GM19099 (cell line): Measurements from ENCODE around the gene ROPN1L.

Experiments
- POLR2A ChIP-seq: IDR thresholded peaks from 3 replicates; pipeline ENCODE4 v1.6.1; 2011; ENCODE audit warnings: low read depth; ENCODE audit not compliant: insufficient read length; ENCODE audit errors: extremely low read depth

ROPN1L gene

DNA sequence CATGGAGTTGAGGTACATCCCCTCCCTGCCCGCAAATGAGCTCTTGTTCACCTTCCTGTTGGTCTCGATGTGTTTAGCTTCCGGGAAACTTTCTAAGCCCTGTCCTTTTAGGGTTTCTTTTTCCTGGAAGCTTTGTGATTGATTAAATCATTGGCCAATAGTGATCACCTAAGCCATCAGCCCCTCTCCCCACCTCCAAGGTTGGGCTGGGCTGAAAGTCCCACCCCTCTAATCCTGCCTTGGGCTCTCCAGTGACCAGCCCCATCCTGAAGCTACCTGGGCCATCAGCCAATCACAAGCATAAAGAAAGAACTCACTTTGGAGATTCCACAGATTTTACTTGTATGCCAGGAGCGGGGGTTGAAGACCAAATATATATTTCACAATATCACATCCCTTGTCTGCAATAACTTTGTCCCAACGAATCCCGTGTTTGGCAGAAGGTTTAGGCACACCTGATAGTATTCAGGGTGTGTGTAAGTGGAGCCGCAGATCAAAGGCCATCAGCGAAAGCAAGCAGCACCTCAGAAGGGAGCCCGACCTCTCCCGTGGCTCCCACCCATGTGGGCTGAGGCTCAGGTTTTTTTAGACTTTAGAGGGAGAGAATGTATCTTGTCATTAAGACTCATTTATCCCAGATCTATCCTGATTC lies 20.4 kb downstream of the ROPN1L start:
- TF ChIP-seq POLR2A = no peak

DNA sequence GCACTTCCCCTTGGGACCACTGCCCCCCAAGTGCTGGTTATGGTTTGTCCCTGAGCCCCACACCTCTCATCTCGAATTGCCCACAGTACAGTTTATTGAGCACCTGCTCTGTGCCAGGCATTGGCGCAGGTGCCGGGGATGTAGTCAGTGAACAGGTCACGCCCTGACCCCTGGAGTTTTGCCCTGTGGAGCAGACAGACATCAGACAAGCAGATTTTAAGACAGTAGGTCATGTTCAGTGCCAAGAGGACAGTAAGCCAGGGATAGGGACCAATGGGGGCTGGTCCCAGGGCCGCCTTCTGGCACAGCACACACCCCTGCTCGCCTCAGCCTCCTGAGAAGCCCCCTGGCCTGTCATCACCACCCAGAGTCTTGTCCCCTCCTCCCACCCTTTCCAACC lies 21.9 kb downstream of the ROPN1L start:
- TF ChIP-seq POLR2A = no peak

DNA sequence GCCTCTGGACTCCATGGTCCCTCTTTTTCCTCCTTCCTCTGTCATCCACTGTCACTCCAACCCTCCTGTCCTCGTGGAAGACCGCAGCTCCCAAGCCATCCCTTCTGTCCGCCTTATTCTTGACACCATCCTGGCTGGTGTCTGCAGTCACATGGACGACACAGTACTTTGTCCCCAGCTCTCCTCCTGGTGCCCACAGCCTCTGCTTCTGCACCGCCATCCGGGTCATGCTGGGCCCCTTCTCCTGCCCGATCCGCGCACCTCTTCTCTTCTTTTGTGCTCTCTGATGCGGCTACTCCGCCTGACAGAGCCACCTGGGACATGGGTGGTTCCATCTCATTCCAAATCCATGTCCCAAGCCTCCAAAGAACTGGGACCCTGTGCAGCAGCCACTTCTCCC lies 22.5 kb downstream of the ROPN1L start:
- TF ChIP-seq POLR2A = no peak

DNA sequence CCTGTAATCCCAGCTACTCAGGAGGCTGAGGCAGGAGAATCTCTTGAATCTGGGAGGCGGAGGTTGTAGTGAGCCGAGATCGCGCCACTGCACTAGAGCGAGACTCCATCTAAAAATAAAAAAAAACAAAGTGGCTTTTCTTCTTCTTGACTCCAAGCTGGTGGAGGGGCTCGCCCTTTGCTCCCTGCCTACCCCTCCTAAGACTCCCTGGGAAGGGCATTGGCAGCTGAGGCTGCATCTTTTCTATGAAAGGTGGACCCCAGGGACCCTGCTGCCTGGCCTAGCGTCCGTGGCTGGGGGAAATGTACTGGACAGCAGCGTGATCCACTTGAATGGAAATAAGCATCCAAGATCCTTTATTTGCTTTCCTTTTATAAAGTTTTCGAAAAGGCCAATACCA lies 24.0 kb downstream of the ROPN1L start:
- TF ChIP-seq POLR2A = no peak

DNA sequence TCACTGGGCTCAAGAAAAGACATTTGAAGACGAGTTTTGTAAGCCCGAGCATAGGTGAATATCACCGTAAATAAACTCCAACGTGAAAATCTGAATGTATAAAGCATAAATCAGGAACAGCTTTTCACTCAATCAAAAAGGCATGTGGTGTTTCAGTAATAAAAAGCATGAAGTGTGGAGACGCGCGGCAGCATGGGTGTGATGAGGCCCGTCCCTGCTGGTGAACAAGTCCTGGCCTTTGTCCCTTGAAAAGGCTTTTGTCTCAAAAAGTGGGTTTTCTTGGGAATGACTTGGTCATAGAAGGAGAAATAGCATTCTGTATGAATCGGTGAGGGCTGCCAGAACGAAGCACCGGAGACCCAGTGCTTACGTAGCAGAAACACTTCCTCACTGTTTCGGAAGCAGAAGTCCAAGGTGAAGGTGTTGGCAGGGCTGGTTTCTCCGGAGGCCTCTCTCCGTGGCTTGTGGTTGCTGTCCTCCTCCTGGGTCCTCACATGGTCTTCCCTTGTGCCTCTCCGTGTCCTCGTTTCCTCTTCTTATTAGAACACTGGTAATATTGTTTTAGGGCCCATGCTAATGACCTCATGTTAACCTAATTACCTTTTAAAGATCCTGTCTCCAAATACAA lies 24.9 kb downstream of the ROPN1L start:
- no peak for TF ChIP-seq POLR2A

DNA sequence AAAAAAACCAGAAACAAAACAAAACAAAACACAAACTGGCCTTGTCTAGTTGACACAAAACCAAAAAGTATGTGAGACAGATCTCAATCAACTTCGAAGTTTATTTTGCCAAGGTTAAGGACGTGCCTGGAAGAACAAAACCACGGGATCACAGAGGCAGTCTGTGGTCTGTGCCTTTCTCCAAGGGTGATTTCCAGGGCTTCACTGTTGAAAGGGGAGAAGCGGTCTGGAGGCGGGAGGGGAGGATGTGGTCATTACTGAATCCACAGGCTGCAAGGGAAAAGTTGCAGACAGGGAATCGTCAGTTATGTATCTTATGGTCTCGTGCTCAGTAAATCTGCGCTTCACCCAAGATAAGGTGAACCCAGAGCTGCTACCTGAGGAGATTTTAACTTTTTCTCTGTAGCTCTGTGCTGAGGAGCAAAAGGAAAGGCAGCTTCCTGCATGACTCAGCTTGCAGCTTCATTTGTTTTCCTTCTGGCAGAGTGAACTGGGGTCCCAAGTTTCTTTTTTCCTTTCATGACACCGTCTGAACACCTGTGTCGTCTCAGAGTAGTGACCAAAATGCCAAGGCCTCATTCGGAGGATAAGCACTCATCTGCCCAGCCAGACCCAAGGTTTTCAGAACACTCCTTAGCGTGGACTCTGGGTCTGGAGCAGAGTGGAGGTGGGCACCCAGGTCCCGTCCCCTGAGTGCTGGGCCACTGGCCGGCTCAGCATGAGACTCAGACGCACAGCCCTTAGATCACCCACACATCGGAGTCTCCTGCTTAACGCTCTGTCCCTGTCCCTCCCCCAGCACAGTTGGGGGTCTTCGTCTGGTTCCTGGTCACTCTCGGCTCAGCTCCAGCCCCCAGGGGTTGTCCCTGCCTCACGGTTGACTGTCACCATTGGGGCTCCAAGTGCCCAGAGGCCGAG lies 25.9 kb downstream of the ROPN1L start:
- TF ChIP-seq POLR2A = no peak

DNA sequence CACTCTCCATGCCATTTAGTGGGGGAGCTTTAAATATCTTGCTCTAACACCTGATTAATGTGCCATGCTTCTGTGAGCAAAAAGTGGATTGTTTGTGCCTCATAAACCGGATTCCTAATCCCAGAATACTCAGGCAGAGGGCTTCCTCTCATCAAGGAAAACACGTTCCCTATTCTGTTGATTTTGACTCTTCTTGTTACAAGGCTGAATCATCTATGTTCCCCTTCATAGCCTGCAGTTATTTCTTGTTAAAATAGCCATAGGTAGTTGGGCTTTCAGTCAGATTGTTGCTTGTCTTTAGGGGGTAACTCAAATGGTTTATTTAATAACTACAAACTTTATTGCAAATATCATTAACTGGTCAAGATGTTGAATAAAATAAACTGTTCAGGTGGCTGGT lies 26.6 kb downstream of the ROPN1L start:
- TF ChIP-seq POLR2A = no peak

DNA sequence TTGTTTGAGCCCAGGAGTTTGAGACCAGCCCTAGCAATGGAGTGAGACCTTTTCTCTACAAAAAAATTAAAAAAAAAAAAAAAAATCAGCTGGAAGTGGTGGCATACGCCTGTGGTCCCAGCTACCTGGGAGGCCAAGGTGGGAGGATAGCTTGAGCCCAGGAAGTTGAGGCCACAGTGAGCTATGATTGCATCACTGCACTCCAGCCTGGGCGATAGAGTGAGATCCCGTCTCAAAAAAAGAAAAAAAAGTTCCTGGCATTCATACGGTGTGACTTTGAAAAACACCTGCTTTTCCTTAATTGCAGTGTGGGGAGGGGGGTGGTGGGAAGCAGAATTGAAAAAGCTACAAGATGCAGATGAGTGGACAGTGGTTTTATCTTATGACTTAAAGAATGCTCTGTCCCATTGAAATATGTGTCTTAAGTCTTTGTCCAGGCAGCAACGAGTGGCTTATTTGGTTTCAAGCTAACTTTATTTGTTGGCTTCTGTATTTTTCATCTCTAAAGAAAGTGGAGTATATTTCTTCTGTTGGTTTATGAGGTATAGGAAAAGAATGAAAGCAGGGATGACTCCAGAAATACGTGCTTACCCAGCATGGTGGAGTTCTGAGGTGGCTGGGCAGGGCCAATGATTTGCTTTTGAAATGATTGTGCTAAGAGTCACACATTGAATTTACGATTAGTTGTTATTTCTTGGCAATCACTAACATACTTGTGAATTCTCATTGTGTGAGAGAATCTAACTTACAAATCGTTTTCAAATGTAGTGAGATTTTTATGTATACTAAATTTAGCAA lies 27.8 kb downstream of the ROPN1L start:
- TF ChIP-seq POLR2A = no peak

DNA sequence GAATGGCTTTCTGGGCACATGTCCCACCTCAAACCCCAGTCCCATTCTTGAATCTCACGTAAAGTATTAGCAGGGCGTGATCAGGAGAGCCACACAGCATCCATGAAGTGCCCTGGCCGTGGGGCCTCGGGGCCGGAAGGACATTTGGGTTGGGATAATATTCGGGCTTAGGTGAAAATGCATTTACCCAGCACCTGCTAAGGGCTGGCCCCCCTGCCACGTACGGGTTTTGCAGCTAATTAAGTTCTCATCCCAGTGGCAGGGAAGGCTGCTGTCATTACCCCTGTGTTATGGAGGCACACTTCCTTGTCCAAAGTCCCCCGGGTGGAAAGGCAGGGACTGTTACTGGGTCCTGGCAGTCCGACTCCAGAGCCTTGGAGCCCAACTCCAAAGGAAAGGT lies 29.0 kb downstream of the ROPN1L start:
- no peak for TF ChIP-seq POLR2A

DNA sequence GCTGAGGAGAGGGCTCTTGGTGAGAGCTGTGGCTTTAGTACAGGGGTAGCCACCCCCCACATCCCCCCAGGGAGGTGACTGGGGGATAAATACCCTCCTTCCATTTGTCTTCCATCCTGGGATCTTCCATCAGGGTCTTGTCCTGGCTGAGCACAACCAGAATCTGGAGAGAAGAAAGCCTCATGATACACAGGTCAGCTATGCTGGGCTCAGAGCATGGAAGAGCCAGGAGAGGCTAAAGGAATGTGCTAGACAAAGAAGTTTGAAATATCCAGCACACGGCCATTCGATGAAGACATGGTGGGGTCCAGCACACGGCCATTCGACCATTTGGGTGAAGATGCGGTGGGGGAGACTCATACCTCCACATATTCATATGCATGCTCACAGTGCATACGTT lies 30.0 kb downstream of the ROPN1L start:
- no peak for TF ChIP-seq POLR2A

DNA sequence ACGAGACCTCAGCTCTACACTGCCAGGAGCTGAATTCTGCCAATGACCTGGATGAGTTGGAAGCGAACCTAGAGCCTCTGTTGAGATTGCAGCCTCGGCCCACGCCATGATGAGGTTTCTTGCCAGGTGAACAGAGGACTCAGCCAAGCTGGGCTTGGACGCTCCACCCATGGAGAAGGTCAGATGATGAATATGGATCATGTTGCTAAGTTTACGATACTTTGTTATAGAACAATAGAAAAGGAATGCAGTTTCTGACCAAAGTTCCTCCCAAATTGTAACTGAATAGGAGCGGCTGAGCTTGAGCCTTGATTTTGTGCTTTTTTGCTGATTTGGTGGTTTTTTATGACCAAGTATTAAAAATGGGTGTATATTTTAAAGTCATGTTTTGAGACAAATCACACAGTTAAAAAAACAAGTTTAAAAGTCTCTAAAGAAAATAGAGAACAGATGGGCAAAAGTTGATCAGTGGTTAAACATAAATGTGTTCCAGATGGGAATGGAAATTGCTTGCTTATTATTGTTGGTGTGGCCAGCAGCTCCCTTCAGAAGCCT lies 32.9 kb downstream of the ROPN1L start:
- TF ChIP-seq POLR2A = no peak

DNA sequence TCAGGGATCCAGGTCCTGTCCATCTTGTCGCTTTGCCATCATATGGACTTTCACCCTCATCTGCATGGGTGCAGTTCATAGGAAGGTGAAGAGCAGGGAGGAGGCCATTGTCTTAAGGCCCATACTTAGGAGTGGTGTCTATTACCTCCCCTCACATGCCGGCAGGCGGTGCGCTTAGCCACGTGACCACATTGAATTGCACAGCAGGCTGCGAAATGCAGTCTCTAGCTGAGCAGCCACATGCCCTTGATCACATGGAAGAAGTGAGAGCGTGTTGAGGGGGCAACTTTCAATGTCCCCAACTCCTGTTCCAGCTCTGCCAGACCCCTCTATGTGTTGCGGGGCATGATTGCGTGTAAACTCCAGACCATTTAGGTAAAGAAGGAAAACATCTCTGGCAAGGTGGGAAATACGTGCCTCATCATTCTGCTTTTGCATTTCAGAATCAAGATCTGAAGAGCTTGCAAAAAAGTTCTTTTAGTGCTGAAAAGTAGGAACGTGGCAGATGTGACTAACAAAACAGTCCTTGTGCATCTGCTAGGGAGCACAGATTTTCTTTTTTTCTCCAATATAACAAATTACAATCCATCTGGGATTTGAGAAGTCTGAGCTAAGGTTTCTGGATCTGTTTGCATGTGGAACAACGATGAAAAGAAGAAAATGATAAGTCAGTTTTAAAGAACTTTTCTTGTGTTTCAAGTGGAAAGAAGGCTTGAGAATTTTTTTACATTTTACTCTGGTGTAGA lies 34.4 kb downstream of the ROPN1L start:
- TF ChIP-seq POLR2A = no peak

DNA sequence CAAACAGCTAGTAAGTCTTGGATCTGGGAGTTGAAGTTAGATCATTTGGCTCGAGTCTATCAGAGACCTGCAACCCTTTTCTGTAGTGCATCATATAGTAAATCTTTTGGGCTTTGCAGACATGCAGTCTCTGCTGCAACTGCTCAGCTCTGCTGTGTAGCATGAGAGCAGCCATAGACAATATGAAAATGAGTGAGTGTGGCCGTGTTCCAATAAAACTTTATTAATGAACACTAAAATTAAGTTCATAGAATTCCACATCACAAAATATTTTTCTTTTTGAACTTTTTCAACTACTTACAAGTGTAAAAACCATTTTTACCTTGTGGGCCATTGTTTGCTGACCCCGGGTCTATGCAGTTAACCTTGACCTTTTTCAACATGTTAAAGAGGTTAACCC lies 35.2 kb downstream of the ROPN1L start:
- TF ChIP-seq POLR2A = no peak

DNA sequence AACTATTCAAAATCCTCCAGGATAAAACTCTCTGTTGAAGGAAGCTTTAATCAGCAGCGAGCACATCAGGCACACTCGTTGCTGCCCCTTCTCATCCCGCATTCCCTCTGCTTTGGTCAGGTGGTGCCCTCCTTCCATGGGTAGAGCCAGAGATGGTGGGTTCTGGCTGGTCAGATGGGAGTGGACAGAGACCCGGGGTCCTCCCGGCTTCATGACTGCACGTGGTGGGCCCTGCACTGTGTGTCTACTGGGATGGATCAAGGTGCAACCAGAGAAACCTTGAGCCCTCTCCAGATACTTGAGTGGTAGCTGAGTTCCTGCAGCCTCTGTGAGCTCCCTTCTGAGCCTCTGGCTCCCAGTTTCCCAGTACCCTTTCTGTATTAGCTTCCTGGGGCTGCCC lies 36.3 kb downstream of the ROPN1L start:
- no peak for TF ChIP-seq POLR2A
